ENCODE results near the gene CNTRL.
"Not testable (repeated sequence)": the region's sequence is repeated elsewhere in the genome, so short reads cannot be mapped to it uniquely, and the experiment has no call there.

Gene CNTRL

GRCh38 chr9:121071370-121071755, 3.4 kb upstream of the CNTRL start:
- peak in 2 of 4 experiments; percentile 18 to 32 for DNase-seq

GRCh38 chr9:121071756-121072421, 2.9 kb upstream of the CNTRL start:
- peak; percentile 49 to 72 (median 60) for DNase-seq

- peak; percentile 77 to 89 (median 87) for DNase-seq
These were observed 1.7 kb upstream of the CNTRL start for GRCh38 chr9:121073038-121073437.

GRCh38 chr9:121075251-121076036, 689 bp downstream of the CNTRL start:
- DNase-seq: peak in 3 of 4 experiments; percentile 47 to 69 (median 66)

- DNase-seq: peak in 1 of 4 experiments; percentile 38
These were observed 7.3 kb downstream of the CNTRL start for GRCh38 chr9:121082075-121082474.

GRCh38 chr9:121085661-121086060, 10.9 kb downstream of the CNTRL start:
- no peak for DNase-seq

GRCh38 chr9:121088576-121088975, 13.8 kb downstream of the CNTRL start:
- peak; percentile 12 to 51 (median 32) for DNase-seq

- not testable (repeated sequence) for DNase-seq
These were observed 16.0 kb downstream of the CNTRL start for GRCh38 chr9:121090743-121091142.

GRCh38 chr9:121095057-121095456, 20.3 kb downstream of the CNTRL start:
- no peak for DNase-seq

GRCh38 chr9:121098567-121099198, 23.9 kb downstream of the CNTRL start:
- DNase-seq: no peak

- not testable (repeated sequence) for DNase-seq
These were observed 29.3 kb downstream of the CNTRL start for GRCh38 chr9:121104054-121104453.

GRCh38 chr9:121105531-121105930, 30.8 kb downstream of the CNTRL start:
- peak in 2 of 4 experiments; percentile 18 to 20 for DNase-seq

GRCh38 chr9:121107029-121107428, 32.3 kb downstream of the CNTRL start:
- no peak for DNase-seq

GRCh38 chr9:121107881-121108280, 33.1 kb downstream of the CNTRL start:
- DNase-seq: peak in 2 of 4 experiments; percentile 62 to 64

GRCh38 chr9:121115466-121115865, 40.7 kb downstream of the CNTRL start:
- peak in 3 of 4 experiments; percentile 3 to 62 (median 60) for DNase-seq

- no peak for DNase-seq
These were observed 43.5 kb downstream of the CNTRL start for GRCh38 chr9:121118266-121118665.

GRCh38 chr9:121120386-121120785, 45.6 kb downstream of the CNTRL start:
- no peak for DNase-seq

- DNase-seq: peak; percentile 96 to 98 (median 98)
These were observed 46.9 kb downstream of the CNTRL start for GRCh38 chr9:121121582-121122087.

- DNase-seq: peak in 3 of 4 experiments; percentile 14 to 41 (median 36)
These were observed 47.7 kb downstream of the CNTRL start for GRCh38 chr9:121122246-121123032.

GRCh38 chr9:121123816-121124535, 49.2 kb downstream of the CNTRL start:
- DNase-seq: no peak

GRCh38 chr9:121125590-121125989, 50.8 kb downstream of the CNTRL start:
- no peak for DNase-seq

- not testable (repeated sequence) for DNase-seq
These were observed 54.6 kb downstream of the CNTRL start for GRCh38 chr9:121129384-121129783.
